OCI-LY1 (cell line): ENCODE data around the gene THOC5.

Experiments used
- H2AFZ ChIP-seq: fragments of 200-600 bp; sonication (generic), shearing (Covaris generic); 2 replicates; pipeline ENCODE4 v1.6.0; 2014; ENCODE audit warnings: antibody characterized with exemption, mild to moderate bottlenecking, low read length
- H3F3A ChIP-seq: fragments of 200-600 bp; sonication (generic), shearing (Covaris generic); 2 replicates; pipeline ENCODE4 v1.6.0; 2014; ENCODE audit warnings: mild to moderate bottlenecking, antibody characterized with exemption, low read length, moderate library complexity; ENCODE audit not compliant: insufficient read depth
- H3K27ac ChIP-seq: fragments of 200-600 bp; sonication (generic); 2 replicates; pipeline ENCODE4 v1.5.1; 2014; ENCODE audit warnings: low read length, mixed run types, mild to moderate bottlenecking, low read depth; ENCODE audit not compliant: poor library complexity, severe bottlenecking
- H3K27me3 ChIP-seq: fragments of 200-600 bp; sonication (generic); 2 replicates; pipeline ENCODE4 v1.6.0; 2014; ENCODE audit warnings: antibody characterized with exemption, mild to moderate bottlenecking, low read length, moderate library complexity; ENCODE audit not compliant: insufficient read depth
- H3K36me3 ChIP-seq: fragments of 200-600 bp; sonication (generic); 2 replicates; pipeline ENCODE4 v1.6.1; 2014; ENCODE audit warnings: mild to moderate bottlenecking, antibody characterized with exemption, low read length, moderate library complexity, mixed read lengths; ENCODE audit not compliant: insufficient read depth
- H3K4me1 ChIP-seq: fragments of 200-600 bp; sonication (generic); 2 replicates; pipeline ENCODE4 v1.5.1; 2014; ENCODE audit warnings: mild to moderate bottlenecking, low read length, moderate library complexity; ENCODE audit not compliant: insufficient read depth, severe bottlenecking
- H3K4me2 ChIP-seq: fragments of 200-600 bp; sonication (generic), shearing (Covaris generic); 2 replicates; pipeline ENCODE4 v1.6.1; 2014; ENCODE audit warnings: low read length
- H3K4me3 ChIP-seq: fragments of 200-600 bp; sonication (generic); 2 replicates; pipeline ENCODE4 v1.5.1; 2014; ENCODE audit warnings: low read length, low read depth, mild to moderate bottlenecking, mixed read lengths; ENCODE audit not compliant: poor library complexity, severe bottlenecking
- H3K79me2 ChIP-seq: fragments of 200-600 bp; shearing (Covaris generic); 2 replicates; pipeline ENCODE4 v1.6.1; 2016; ENCODE audit warnings: mixed run types, low read length, mixed read lengths; ENCODE audit not compliant: insufficient read depth
- H3K9ac ChIP-seq: fragments of 200-600 bp; sonication (generic), shearing (Covaris generic); 2 replicates; pipeline ENCODE4 v1.6.1; 2014; ENCODE audit warnings: mild to moderate bottlenecking, low read length, mixed read lengths
- H3K9me2 ChIP-seq: fragments of 200-600 bp; sonication (generic), shearing (Covaris generic); 2 replicates; pipeline ENCODE4 v1.6.1; 2014; ENCODE audit warnings: low read depth, mild to moderate bottlenecking, low read length, mixed read lengths
- H3K9me3 ChIP-seq: fragments of 200-600 bp; shearing (Covaris generic); 2 replicates; pipeline ENCODE4 v1.6.1; 2014; ENCODE audit warnings: low read length, mixed read lengths
- H4K20me1 ChIP-seq: fragments of 200-600 bp; sonication (generic), shearing (Covaris generic); 2 replicates; pipeline ENCODE4 v1.6.0; 2016; ENCODE audit warnings: mild to moderate bottlenecking, low read length; ENCODE audit not compliant: insufficient read depth
- CTCF ChIP-seq: fragments of 200-600 bp; sonication (generic), shearing (Covaris generic); IDR thresholded peaks from 2 replicates; pipeline ENCODE4 v1.5.1; 2017; ENCODE audit warnings: mild to moderate bottlenecking, antibody characterized with exemption, low read length, moderate library complexity, mixed read lengths
- EZH2 ChIP-seq: fragments of 200-600 bp; sonication (generic), shearing (Covaris generic); IDR thresholded peaks from 2 replicates; pipeline ENCODE4 v1.8.0; 2017; ENCODE audit warnings: borderline replicate concordance, mixed run types, mild to moderate bottlenecking, antibody characterized with exemption, low read length, moderate library complexity, mixed read lengths

Gene THOC5

GRCh38 chr22:29531419-29531818 is 22.1 kb downstream of the THOC5 start:
- H3K4me3 ChIP-seq: no peak overlapping the region
- no peak overlapping the region for H2AFZ ChIP-seq
- no peak overlapping the region for H3K27ac ChIP-seq
- no peaks in the 10 kb centered on the region for H3K9me2 ChIP-seq
- no peak overlapping the region for H3K9ac ChIP-seq
- H3K9me3 ChIP-seq: no peaks in the 10 kb centered on the region
- peaks cover 92% of the 10 kb centered on the region for H3K36me3 ChIP-seq
- no peaks in the 10 kb centered on the region for H3K27me3 ChIP-seq
- no peaks in the 10 kb centered on the region for H3K79me2 ChIP-seq
- 0 out of 2 replicates have a peak, but pooled peaks cover 3% of the 10 kb centered on the region for H3F3A ChIP-seq
- no peak overlapping the region for H3K4me2 ChIP-seq
- H3K4me1 ChIP-seq: no peaks in the 10 kb centered on the region
- TF ChIP-seq CTCF: no peak
- no peaks in the 10 kb centered on the region for H4K20me1 ChIP-seq

- Histone ChIP-seq H3K27me3 (no peaks in the 10 kb centered on the region), H3K27ac (no peak overlapping the region), H3K79me2 (no peaks in the 10 kb centered on the region), H3K4me3 (no peak overlapping the region), H3K4me2 (no peak overlapping the region), H2AFZ (no peak overlapping the region), H3K9me3 (no peaks in the 10 kb centered on the region), H3K36me3 (peaks cover 91% of the 10 kb centered on the region), H3K4me1 (no peaks in the 10 kb centered on the region), H3F3A (0 out of 2 replicates have a peak, but pooled peaks cover 3% of the 10 kb centered on the region), H3K9ac (no peak overlapping the region), H3K9me2 (no peaks in the 10 kb centered on the region), H4K20me1 (no peaks in the 10 kb centered on the region)
- TF ChIP-seq EZH2 (no peak), CTCF (no peak)
These were observed 22.8 kb downstream of the THOC5 start for GRCh38 chr22:29530716-29531115.

- Histone ChIP-seq H3F3A (0 out of 2 replicates have a peak, but pooled peaks cover 3% of the 10 kb centered on the region), H3K27me3 (no peaks in the 10 kb centered on the region), H2AFZ (no peak overlapping the region), H3K4me1 (no peaks in the 10 kb centered on the region), H3K4me2 (no peak overlapping the region), H3K9ac (no peak overlapping the region), H3K9me2 (no peaks in the 10 kb centered on the region), H3K27ac (no peak overlapping the region), H3K36me3 (peaks cover 95% of the 10 kb centered on the region), H4K20me1 (no peaks in the 10 kb centered on the region), H3K9me3 (no peaks in the 10 kb centered on the region), H3K4me3 (no peak overlapping the region), H3K79me2 (no peaks in the 10 kb centered on the region)
- TF ChIP-seq EZH2: no peak
- TF ChIP-seq CTCF: no peak
These were observed 25.4 kb downstream of the THOC5 start for GRCh38 chr22:29528144-29528543.
